Measurements from ENCODE around the gene DPF3.

Gene DPF3

DNA sequence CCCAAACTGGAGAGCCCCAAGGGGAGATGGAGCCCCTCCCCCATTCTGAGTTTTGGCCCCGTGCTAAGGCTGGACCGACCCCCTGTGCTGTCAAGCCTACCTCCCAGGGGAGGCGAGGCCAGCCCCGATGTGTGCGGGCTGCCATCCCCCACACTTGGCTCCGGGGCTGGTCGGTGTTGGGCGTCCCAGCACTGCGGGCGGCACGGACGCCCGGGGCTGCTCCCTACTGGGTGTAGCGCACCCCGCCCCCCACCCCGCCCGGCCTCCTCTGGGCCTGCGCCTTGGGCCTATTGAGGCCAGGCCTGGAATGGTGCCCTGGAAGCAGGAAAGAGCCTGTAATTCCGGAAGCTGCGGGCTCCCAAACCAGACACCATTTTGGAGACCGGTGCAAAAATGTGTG, 35.0 kb upstream of the DPF3 start:
- DNase-seq (ENCODE audit: low read depth) = no peak
- no peak overlapping the region for H3K4me3 ChIP-seq (ENCODE audit: low read length)
- TF ChIP-seq, protein P1, sequence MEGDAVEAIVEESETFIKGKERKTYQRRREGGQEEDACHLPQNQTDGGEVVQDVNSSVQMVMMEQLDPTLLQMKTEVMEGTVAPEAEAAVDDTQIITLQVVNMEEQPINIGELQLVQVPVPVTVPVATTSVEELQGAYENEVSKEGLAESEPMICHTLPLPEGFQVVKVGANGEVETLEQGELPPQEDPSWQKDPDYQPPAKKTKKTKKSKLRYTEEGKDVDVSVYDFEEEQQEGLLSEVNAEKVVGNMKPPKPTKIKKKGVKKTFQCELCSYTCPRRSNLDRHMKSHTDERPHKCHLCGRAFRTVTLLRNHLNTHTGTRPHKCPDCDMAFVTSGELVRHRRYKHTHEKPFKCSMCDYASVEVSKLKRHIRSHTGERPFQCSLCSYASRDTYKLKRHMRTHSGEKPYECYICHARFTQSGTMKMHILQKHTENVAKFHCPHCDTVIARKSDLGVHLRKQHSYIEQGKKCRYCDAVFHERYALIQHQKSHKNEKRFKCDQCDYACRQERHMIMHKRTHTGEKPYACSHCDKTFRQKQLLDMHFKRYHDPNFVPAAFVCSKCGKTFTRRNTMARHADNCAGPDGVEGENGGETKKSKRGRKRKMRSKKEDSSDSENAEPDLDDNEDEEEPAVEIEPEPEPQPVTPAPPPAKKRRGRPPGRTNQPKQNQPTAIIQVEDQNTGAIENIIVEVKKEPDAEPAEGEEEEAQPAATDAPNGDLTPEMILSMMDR (conservative IDR thresholded peaks at IDR 0.05; ENCODE audit: low read depth, low read length) = no peak

DNA sequence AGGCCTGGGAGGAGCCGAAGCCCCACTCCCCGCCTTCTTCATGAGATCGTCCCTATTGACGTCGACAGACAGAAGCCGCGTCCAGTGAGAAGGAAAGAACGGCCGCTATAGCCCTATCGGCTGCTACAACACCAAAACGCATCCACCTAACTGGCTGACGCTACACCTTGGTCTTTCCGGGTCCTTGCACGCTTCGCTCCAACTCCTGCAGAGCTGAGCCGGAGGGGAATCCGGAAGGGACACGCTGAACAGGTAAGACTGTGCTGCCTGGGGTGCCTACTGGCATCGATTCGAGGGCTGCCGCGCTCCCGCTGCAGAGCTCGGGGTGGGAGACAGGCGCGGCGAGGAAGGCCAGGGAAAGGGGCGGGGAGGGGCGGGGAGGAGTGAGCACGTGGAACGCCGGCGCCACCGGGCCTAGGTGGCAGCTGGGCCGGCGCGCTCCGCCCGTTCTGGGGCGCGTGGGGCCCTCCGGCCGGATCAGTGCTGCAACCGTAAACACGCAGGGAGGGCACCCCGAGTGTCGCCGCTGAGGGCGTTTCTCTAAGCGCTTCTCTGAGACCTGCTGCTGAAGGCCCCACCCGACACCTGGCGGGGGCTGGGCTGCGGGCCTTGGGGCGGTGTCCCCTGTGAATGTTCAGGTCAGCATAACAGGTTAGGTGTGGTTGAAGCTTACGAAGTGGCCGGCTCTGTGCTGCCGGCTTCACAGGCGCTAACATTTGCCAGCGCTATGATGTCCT, 32.6 kb upstream of the DPF3 start, which contains the start of gene DCAF4:
TSS of gene DCAF4 (plus strand) at position 173 of the 737 bp plus-strand sequence. CDS start 11,515 bp downstream, outside the sequence.
- peak within 1 kb of the TSS; percentile 88 for H3K4me3 ChIP-seq (ENCODE audit: low read length)
- TF ChIP-seq, protein P1 (conservative IDR thresholded peaks at IDR 0.05; ENCODE audit: low read depth, low read length) = no peak
- DNase-seq (ENCODE audit: low read depth) = peak; percentile 91

DNA sequence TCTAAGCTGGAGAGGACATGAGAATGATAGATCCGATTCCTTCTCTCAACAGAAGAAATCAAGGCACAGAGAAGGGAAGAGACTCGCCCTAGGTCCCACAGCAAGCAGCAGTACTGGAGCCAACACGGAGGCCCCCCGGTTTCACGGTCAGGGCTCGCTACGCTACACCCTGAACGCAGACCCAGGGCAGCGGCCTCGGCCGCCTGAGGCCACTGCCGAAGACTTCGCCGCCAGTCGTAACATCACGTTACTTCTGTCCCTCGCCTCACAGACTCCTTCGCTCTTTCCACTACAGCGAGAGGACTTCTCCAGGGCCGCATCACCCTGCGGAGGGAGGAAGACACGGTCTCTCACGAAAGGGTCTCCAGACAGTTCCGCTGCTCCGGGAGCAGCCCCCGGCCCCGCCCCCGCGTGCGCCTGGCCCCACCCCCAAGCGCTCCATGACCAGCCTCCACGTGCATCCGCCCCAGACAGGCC, 32.0 kb upstream of the DPF3 start:
- TF ChIP-seq, protein P1 (conservative IDR thresholded peaks at IDR 0.05; ENCODE audit: low read depth, low read length) = no peak
- no peak for DNase-seq (ENCODE audit: low read depth)
- peak overlapping the region; percentile 88 for H3K4me3 ChIP-seq (ENCODE audit: low read length)

DNA sequence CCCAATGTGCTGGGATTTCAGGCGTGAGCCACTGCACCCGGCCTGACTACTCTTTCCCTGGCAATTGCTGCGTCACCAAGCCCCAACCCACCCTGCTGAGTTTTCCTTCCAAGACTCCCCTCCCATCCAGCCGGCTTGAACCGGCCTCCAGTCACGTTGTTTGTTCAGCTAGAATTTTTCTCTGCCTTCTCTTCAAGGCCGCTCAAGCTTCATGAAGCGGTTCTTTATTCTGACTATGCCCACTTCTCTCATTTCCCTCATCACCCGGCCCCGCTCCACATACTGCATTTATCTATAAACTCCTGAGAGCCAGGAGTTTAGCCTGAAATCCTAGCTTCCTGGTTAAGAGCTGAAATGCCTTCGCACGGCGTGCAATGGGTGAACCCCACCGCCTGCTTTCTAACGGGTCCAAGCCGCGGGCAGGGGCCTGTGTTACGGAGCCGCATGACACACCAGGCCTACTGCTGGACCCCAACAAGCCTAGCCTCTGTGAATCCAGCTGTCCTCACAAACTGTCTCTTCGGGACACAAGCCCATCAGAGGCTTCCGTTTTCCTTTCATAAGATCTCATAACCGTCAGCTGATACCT, 31.4 kb upstream of the DPF3 start:
- peak overlapping the region; percentile 88 for H3K4me3 ChIP-seq (ENCODE audit: low read length)
- no peak for DNase-seq (ENCODE audit: low read depth)
- TF ChIP-seq, protein P1 (conservative IDR thresholded peaks at IDR 0.05; ENCODE audit: low read depth, low read length) = no peak

DNA sequence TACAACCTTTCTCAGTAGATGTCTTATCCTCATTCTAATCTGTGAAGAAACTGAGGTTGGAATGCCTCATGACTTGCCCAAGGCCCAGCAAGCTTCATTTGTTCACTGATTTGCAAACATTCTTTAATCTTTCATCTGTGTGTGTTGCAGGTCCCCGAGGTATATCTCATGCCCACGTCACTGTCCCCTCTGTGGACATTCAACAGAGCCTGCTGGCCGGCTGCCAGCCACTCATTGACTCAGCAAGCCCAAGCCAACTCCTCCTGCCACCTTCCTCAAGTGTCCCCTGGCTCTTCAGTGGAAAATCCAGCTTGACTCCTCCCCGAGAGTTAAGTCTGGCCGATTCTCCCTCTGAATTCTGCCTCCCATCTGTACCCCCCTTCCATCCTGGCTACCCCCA, 30.4 kb upstream of the DPF3 start:
- TF ChIP-seq, protein P1 (conservative IDR thresholded peaks at IDR 0.05; ENCODE audit: low read depth, low read length) = no peak
- H3K4me3 ChIP-seq (ENCODE audit: low read length) = no peak overlapping the region
- no peak for DNase-seq (ENCODE audit: low read depth)

DNA sequence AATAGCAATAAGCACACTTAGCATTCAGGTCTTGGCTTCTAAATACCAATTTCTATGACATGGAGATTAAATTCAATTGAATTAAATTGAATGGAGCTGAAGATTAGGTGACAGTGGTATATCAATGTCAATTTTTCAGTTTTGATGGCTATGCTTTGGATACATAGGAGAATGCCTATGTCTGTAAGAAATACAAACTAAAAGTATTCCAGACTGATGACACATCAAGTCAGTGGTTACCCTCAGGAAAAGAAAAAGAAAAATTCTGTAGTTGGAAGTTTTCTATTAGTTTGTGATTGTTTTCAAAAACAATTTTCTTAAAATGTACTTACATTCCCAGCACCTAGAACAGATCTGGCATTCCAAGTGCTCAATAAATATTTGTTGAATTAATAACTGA, 27.5 kb upstream of the DPF3 start:
- no peak overlapping the region for H3K4me3 ChIP-seq (ENCODE audit: low read length)
- DNase-seq (ENCODE audit: low read depth) = no peak
- TF ChIP-seq, protein P1 (conservative IDR thresholded peaks at IDR 0.05; ENCODE audit: low read depth, low read length) = no peak

DNA sequence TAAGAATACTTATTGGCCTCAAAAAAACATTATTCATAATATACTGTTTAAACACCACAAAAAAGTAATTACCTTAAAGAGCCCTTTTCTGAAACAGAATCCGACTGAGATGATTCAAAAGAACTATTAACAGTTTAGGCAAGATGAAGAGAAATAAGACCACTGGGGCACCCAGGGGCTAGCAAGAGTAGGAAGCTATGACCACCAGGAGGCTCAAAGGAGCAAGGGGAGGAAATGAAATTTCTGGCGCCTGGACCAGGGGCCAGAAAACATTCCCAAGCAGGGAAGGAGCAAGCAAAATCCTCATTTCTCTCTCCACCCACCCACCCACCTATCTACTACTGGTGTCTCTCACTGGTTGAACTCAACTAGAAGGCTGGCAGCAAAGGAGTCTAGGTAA, 26.1 kb upstream of the DPF3 start:
- no peak for DNase-seq (ENCODE audit: low read depth)
- H3K4me3 ChIP-seq (ENCODE audit: low read length) = no peak overlapping the region

More for the DNA sequence above, 26.1 kb upstream of the DPF3 start:
- TF ChIP-seq, protein P1 (conservative IDR thresholded peaks at IDR 0.05; ENCODE audit: low read depth, low read length) = peak; percentile 33
